HG02973 (cell line): Measurements from ENCODE around the gene GABRA5.

Experiments used
- ATAC-seq: cut with Tn5 transposase; IDR thresholded peaks from one replicate; pipeline ENCODE4 v1.9.1; 2021; ENCODE audit warnings: moderate library complexity; ENCODE audit not compliant: unreplicated experiment

GABRA5 gene

GRCh38 chr15:26921433-26921832, 54.6 kb downstream of the GABRA5 start:
- ATAC-seq = no peak

GRCh38 chr15:26926081-26926480, 59.2 kb downstream of the GABRA5 start:
- no peak for ATAC-seq

GRCh38 chr15:26928051-26928450, 61.2 kb downstream of the GABRA5 start:
- no peak for ATAC-seq

GRCh38 chr15:26929588-26929987, 62.7 kb downstream of the GABRA5 start:
- no peak for ATAC-seq

GRCh38 chr15:26934848-26935247, 68.0 kb downstream of the GABRA5 start:
- no peak for ATAC-seq

GRCh38 chr15:26935322-26935721, 68.5 kb downstream of the GABRA5 start:
- ATAC-seq = no peak

- no peak for ATAC-seq
Observed at GRCh38 chr15:26936502-26936901, 69.6 kb downstream of the GABRA5 start.

- no peak for ATAC-seq
Observed at GRCh38 chr15:26937134-26937533, 70.3 kb downstream of the GABRA5 start.

- ATAC-seq = no peak
Observed at GRCh38 chr15:26939398-26939797, 72.5 kb downstream of the GABRA5 start.

- no peak for ATAC-seq
Observed at GRCh38 chr15:26941489-26941888, 74.6 kb downstream of the GABRA5 start.

GRCh38 chr15:26943866-26944265, 77.0 kb downstream of the GABRA5 start:
- no peak for ATAC-seq

GRCh38 chr15:26945046-26945445, 78.2 kb downstream of the GABRA5 start:
- ATAC-seq = no peak

GRCh38 chr15:26950001-26950400, 83.1 kb downstream of the GABRA5 start:
- ATAC-seq = no peak

- ATAC-seq = no peak
Observed at GRCh38 chr15:26954403-26954802, 87.5 kb downstream of the GABRA5 start.

- no peak for ATAC-seq
Observed at GRCh38 chr15:26967719-26968269, 100.9 kb downstream of the GABRA5 start.

- ATAC-seq = no peak
Observed at GRCh38 chr15:26968806-26969205, 101.9 kb downstream of the GABRA5 start.

GRCh38 chr15:26970712-26971210, 103.9 kb downstream of the GABRA5 start, which contains the start of gene GABRG3:
GABRG3 (plus strand) TSS chr15:26971181.
- no peak for ATAC-seq

- no peak for ATAC-seq
Observed at GRCh38 chr15:26971271-26972018, 104.6 kb downstream of the GABRA5 start.

- ATAC-seq = no peak
Observed at GRCh38 chr15:26972636-26973035, 105.8 kb downstream of the GABRA5 start.

- no peak for ATAC-seq
Observed at GRCh38 chr15:26974120-26974780, 107.4 kb downstream of the GABRA5 start.

- ATAC-seq = no peak
Observed at GRCh38 chr15:26981492-26981891, 114.6 kb downstream of the GABRA5 start.

- no peak for ATAC-seq
Observed at GRCh38 chr15:26983822-26984221, 117.0 kb downstream of the GABRA5 start.
